Measurements from ENCODE around the gene CEBPE. TPM values are rescaled to one million over a fixed set of nuclear protein-coding genes. Genes with fewer than 3 reads are reported as not detected.

CEBPE gene
- total RNA-seq, 1 donor from 2014 or later, result 0.20 TPM

DNA sequence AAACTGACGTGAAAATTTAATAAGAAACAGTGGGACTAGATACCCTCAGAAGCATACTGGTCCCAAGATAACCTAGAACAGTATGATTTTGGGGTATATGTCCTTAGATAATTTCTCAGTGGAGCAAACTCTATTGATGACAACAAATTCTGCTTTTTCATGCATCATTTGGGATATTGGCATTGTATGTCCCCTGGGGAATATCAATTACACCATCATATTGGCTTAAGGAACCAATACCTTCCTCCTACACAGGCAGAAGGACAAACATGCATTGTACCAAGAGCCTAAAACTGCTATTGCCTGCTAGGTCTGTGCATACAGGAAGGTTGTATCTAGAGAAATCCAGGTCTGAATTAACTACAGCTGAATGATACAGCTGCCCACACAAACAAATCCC is 44.1 kb downstream of the CEBPE start:
- TF ChIP-seq CTCF (IDR thresholded peaks at IDR 0.05), result no peak
- H3K36me3 Mint-ChIP-seq (ENCODE audit: low read depth), result peaks cover 82% of the 10 kb centered on the region
- CTCF ChIA-PET, result interaction anchor here (1.2 to 1.3 kb wide), 2 partner anchors 18 to 46 kb away, joined by 3 read pairs; no protein-coding TSS in a partner anchor
- intact Hi-C loops (cut with micrococcal nuclease), result loop anchor here (5.0 kb wide), 1 partner anchor 222 kb away; no protein-coding TSS in a partner anchor
- no peak for DNase-seq
- no peak overlapping the region for H3K27ac Mint-ChIP-seq
- H3K9me3 Mint-ChIP-seq, result no peaks in the 10 kb centered on the region
- no peak for ATAC-seq (ENCODE audit: low read depth)
- POLR2A ChIA-PET, result interaction anchor here (0.5 to 1.2 kb wide), 3 partner anchors 12 to 246 kb away, joined by 4 read pairs; no protein-coding TSS in a partner anchor
- peaks cover 25% of the 10 kb centered on the region for H3K4me1 Mint-ChIP-seq
- no peaks in the 10 kb centered on the region for H3K27me3 Mint-ChIP-seq
- H3K4me3 Mint-ChIP-seq, result no peak overlapping the region

DNA sequence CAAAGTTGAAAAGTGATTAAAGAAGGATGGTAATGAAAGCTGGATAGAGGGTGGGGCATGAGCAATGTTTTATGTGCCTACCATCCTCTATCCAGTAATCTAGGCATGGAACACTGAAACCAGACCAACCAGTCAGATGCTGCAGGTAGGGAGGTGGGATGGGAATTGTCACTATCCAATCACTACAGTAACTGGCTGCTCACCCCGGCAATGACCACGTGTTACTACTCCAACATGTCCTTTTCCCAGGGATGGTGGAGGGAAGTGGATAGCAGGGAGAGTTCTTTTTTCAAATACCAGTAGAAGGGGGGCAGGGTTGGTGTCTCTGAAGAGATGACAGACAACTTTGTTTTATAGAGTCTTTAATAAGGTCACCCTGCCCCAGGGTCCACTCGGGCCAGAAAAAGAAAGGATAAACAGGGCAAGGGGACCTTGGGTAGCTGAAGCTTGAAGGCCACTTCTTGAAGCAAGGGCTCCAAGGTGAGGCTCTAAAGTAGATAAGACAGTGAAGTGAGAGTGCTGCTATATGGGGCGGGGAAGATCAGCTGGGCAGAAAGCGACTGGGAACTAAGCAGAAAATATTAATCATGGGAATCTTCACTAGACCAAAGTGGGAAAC is 47.0 kb downstream of the CEBPE start:
- CTCF ChIA-PET, result interaction anchor here (1.0 to 3.3 kb wide), 9 partner anchors 13 to 308 kb away, joined by 3 to 15 read pairs (median 5); partner anchors contain the start of genes ACIN1, C14orf119 and CDH24
- intact Hi-C loops (cut with micrococcal nuclease), result loop anchor here (1.0 kb wide), 1 partner anchor 22 kb away; no protein-coding TSS in a partner anchor
- ATAC-seq (ENCODE audit: low read depth), result no peak

DNA sequence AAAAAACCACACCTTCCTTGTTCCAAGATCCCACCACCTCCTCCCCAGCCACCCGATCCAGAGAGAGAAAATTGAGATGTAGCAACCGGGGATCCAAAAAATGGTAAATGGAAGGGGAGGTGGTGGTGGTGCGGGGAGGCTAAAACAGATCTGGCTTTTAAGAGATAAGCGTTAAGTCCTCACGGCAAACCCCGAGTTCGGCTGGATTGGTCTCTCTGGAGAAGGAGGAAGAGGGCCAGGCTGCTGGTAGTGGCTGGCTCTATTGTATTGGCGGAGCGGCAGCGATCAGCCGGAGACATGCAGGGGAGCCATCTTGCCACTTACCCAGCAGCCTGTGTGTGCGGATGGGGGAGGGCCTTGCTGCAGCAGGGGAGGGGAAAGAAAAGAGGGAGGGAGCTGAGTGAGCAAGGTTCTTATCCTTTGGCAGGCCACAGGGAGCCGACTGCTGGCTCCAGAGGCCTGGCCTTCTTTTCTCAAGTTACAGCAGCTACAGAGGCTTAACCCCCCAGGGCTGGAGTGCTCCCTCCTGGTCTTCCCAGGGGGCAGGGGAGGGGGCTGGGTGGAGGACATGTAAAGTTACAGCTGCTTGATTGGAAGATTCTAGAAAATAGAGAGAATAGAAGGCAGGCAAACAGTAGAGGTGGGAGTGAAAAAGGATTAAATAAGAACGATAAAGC is 47.7 kb downstream of the CEBPE start:
- no peak for TF ChIP-seq CTCF (IDR thresholded peaks at IDR 0.05)
- no peaks in the 10 kb centered on the region for H3K9me3 Mint-ChIP-seq
- peak overlapping the region; percentile 98 for H3K4me3 Mint-ChIP-seq
- H3K27me3 Mint-ChIP-seq, result no peaks in the 10 kb centered on the region
- DNase-seq, result peak; percentile 57
- ChIA-PET CTCF (interaction anchor here (1.0 to 3.3 kb wide), 10 partner anchors 9 to 309 kb away, joined by 3 to 15 read pairs (median 4); partner anchors contain the start of genes CDH24 and CIROP), POLR2A (interaction anchor here (0.7 to 4.0 kb wide), 8 partner anchors 11 to 305 kb away, joined by 3 to 36 read pairs (median 5); partner anchors contain the start of genes ACIN1, C14orf119, OXA1L and PSMB5)
- intact Hi-C loops (cut with micrococcal nuclease), result loop anchor here (1.0 kb wide), 1 partner anchor 23 kb away; no protein-coding TSS in a partner anchor
- peak overlapping the region; percentile 92 for H3K27ac Mint-ChIP-seq
- peaks cover 77% of the 10 kb centered on the region for H3K36me3 Mint-ChIP-seq (ENCODE audit: low read depth)
- peak; percentile 88 for ATAC-seq (ENCODE audit: low read depth)
- peaks cover 36% of the 10 kb centered on the region for H3K4me1 Mint-ChIP-seq

More for the DNA sequence above, 47.0 kb downstream of the CEBPE start:
- H3K27me3 Mint-ChIP-seq, result no peaks in the 10 kb centered on the region
- H3K9me3 Mint-ChIP-seq, result no peaks in the 10 kb centered on the region
- H3K36me3 Mint-ChIP-seq (ENCODE audit: low read depth), result peaks cover 77% of the 10 kb centered on the region
- peak overlapping the region; percentile 98 for H3K4me3 Mint-ChIP-seq
- H3K4me1 Mint-ChIP-seq, result peaks cover 39% of the 10 kb centered on the region
- POLR2A ChIA-PET, result interaction anchor here (0.7 to 4.0 kb wide), 8 partner anchors 10 to 306 kb away, joined by 3 to 36 read pairs (median 5); partner anchors contain the start of genes ACIN1, C14orf119, OXA1L and PSMB5
- peak overlapping the region; percentile 92 for H3K27ac Mint-ChIP-seq
- no peak for TF ChIP-seq CTCF (IDR thresholded peaks at IDR 0.05)
- DNase-seq, result no peak

DNA sequence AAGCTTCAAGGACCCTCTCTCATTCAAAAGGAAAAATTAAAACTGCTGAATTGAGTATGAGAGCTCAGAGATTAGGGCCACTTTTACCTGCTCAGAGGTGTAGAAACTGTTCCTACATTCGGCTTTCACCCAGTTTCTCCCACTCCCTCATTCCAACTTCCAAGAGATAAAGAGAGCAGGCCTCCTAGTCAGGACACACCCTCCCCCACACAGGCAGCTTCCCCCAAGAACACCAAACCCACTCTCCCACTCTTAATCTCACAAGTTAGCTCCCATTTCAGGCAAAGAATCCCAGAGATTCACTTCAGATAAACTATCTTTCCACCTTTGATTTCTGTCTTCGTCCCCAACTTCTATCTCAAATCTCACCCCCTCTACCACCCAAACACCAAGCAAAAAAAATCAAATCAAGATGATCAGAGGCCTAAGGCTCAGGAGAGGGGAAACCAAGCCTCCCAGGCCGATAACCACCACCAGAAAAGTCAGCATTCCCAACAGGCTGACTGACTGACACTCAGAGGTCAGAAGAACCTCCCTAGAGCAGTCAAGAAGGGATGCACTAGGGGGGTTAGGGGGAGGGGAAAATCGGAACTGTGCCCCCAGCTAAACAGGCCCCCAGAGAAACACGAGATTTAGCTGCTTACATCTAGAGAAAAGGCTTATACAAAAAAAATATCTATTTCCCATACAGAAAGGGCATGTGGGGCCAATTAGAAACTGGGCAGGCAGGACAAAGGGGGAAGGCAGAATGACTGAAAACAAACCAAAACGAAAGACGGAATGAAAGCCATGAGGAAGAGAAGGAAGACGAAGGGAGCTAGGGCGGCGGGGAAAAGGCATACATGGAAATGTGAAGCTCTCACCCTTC is 48.6 kb downstream of the CEBPE start:
- intact Hi-C loops (cut with micrococcal nuclease), result loop anchor here (1.0 kb wide), 1 partner anchor 24 kb away; no protein-coding TSS in a partner anchor
- DNase-seq, result no peak
- Mint-ChIP-seq H3K27ac (peak overlapping the region; percentile 92), H3K36me3 (ENCODE audit: low read depth) (peaks cover 78% of the 10 kb centered on the region), H3K4me3 (peak overlapping the region; percentile 98), H3K9me3 (no peaks in the 10 kb centered on the region), H3K27me3 (no peaks in the 10 kb centered on the region), H3K4me1 (peaks cover 36% of the 10 kb centered on the region)
- ChIA-PET POLR2A (interaction anchor here (0.5 to 4.0 kb wide), 4 partner anchors 8 to 32 kb away, joined by 6 to 36 read pairs (median 6); partner anchors contain the start of genes ACIN1 and C14orf119), CTCF (interaction anchor here (1.0 to 3.3 kb wide), 11 partner anchors 8 to 310 kb away, joined by 3 to 15 read pairs (median 3); partner anchors contain the start of genes CDH24 and CIROP)
- no peak for TF ChIP-seq CTCF (IDR thresholded peaks at IDR 0.05)
- no peak for ATAC-seq (ENCODE audit: low read depth)

All from activated B cell treated with CpG ODN at 0.5 μM for 24 hours (primary cell).